Hepatocyte (in vitro differentiated cells): ENCODE measurements around the gene PHLDA2.

ENCODE experiments used
- CTCF ChIP-seq: fragments of 200-600 bp; sonication (generic); IDR thresholded peaks from 2 replicates; pipeline ENCODE4 v1.5.1; 2016; ENCODE audit warnings: antibody characterized with exemption, mild to moderate bottlenecking; ENCODE audit not compliant: poor library complexity
- EZH2 ChIP-seq: fragments of 200-600 bp; sonication (generic); IDR thresholded peaks from 2 replicates; pipeline ENCODE4 v1.6.1; 2016; ENCODE audit warnings: antibody characterized with exemption, mild to moderate bottlenecking, borderline replicate concordance
- EZH2phosphoT487 ChIP-seq: fragments of 200-600 bp; sonication (generic); IDR thresholded peaks from one replicate; pipeline ENCODE4 v1.6.1; 2018; ENCODE audit warnings: antibody characterized with exemption, mild to moderate bottlenecking, low read depth, moderate library complexity; ENCODE audit not compliant: unreplicated experiment, severe bottlenecking

- TF ChIP-seq EZH2 (no peak), CTCF (no peak), EZH2phosphoT487 (no peak)
These were observed 30.0 kb downstream of the PHLDA2 start for GRCh38 chr11:2899080-2899783.
